Neural cell (in vitro differentiated cells): Measurements from ENCODE around the gene GIMD1. TPM values are rescaled to one million over a fixed set of nuclear protein-coding genes. Genes with fewer than 3 reads are reported as not detected.

ENCODE experiments used
- H2AFZ ChIP-seq: fragments of 200-600, 300-800 bp; sonication (generic), shearing (Covaris generic); 2 replicates; pipeline ENCODE4 v1.6.0; 2014; ENCODE audit warnings: low read depth, mild to moderate bottlenecking, antibody characterized with exemption, low read length, moderate library complexity
- H3F3A ChIP-seq: fragments of 200-600 bp; shearing (Covaris generic); 2 replicates; pipeline ENCODE4 v1.6.1; 2016; ENCODE audit warnings: mild to moderate bottlenecking, moderate library complexity, mixed read lengths, antibody characterized with exemption, low read length; ENCODE audit not compliant: insufficient read depth, poor library complexity, severe bottlenecking
- H3K27ac ChIP-seq: fragments of 200-600, 300-800 bp; sonication (generic), shearing (Covaris generic); 2 replicates; pipeline ENCODE4 v1.5.1; 2014; ENCODE audit warnings: mild to moderate bottlenecking, low read length, moderate library complexity
- H3K27me3 ChIP-seq: fragments of 300-800, 200-600 bp; sonication (generic), shearing (Covaris generic); 2 replicates; pipeline ENCODE4 v1.6.0; 2014; ENCODE audit warnings: mild to moderate bottlenecking, low read depth, low read length, moderate library complexity; ENCODE audit not compliant: insufficient read depth
- H3K36me3 ChIP-seq: fragments of 300-800, 200-600 bp; sonication (generic), shearing (Covaris generic); 2 replicates; pipeline ENCODE4 v1.5.1; 2014; ENCODE audit warnings: mild to moderate bottlenecking, antibody characterized with exemption, low read length, moderate library complexity; ENCODE audit not compliant: insufficient read depth
- H3K4me2 ChIP-seq: fragments of 300-800, 200-600 bp; sonication (generic), shearing (Covaris generic); 2 replicates; pipeline ENCODE4 v1.6.0; 2014; ENCODE audit warnings: mild to moderate bottlenecking, low read length
- H3K4me3 ChIP-seq: fragments of 300-800, 200-600 bp; sonication (generic), shearing (Covaris generic); 2 replicates; pipeline ENCODE4 v1.5.1; 2014; ENCODE audit warnings: mild to moderate bottlenecking, low read length, moderate library complexity
- H3K79me2 ChIP-seq: fragments of 200-600 bp; shearing (Covaris generic); replicated peaks from 2 replicates; pipeline ENCODE4 v1.6.0; 2014; ENCODE audit warnings: mild to moderate bottlenecking, low read length, moderate library complexity; ENCODE audit not compliant: insufficient read depth
- H3K9ac ChIP-seq: fragments of 300-800, 200-600 bp; sonication (generic), shearing (Covaris generic); 2 replicates; pipeline ENCODE4 v1.6.1; 2016; ENCODE audit warnings: mild to moderate bottlenecking, low read length, mixed read lengths
- H3K9me2 ChIP-seq: fragments of 200-600 bp; shearing (Covaris generic); 2 replicates; pipeline ENCODE4 v1.6.1; 2016; ENCODE audit warnings: mild to moderate bottlenecking, low read length, mixed read lengths; ENCODE audit not compliant: insufficient read depth
- H3K9me3 ChIP-seq: fragments of 200-600, 300-800 bp; sonication (generic), shearing (Covaris generic); 2 replicates; pipeline ENCODE4 v1.6.1; 2016; ENCODE audit warnings: mild to moderate bottlenecking, mixed run types, low read length, moderate library complexity, mixed read lengths
- H4K20me1 ChIP-seq: fragments of 200-600 bp; shearing (Covaris generic); 2 replicates; pipeline ENCODE4 v1.6.1; 2016; ENCODE audit warnings: mild to moderate bottlenecking, mixed run types; ENCODE audit not compliant: insufficient read depth
- EP300 ChIP-seq: fragments of 450-650 bp; conservative IDR thresholded peaks from 2 replicates; pipeline ENCODE4 v1.6.1; 2014; ENCODE audit warnings: antibody characterized with exemption, mild to moderate bottlenecking, moderate library complexity; ENCODE audit not compliant: poor library complexity, severe bottlenecking
- EZH2 ChIP-seq: fragments of 200-600, 300-800 bp; shearing (Covaris generic), sonication (generic); IDR thresholded peaks from 2 replicates; pipeline ENCODE4 v1.6.1; 2014; ENCODE audit warnings: antibody characterized with exemption, low read length, borderline replicate concordance, mild to moderate bottlenecking; ENCODE audit not compliant: insufficient read depth, poor library complexity, severe bottlenecking
- MXI1 ChIP-seq: fragments of 450-650 bp; conservative IDR thresholded peaks from 2 replicates; pipeline ENCODE4 v1.6.1; 2014; ENCODE audit warnings: antibody characterized with exemption, mild to moderate bottlenecking; ENCODE audit not compliant: poor library complexity, severe bottlenecking
- POLR2AphosphoS5 ChIP-seq: IDR thresholded peaks from 2 replicates; pipeline ENCODE4 v1.6.1; 2012
- RAD21 ChIP-seq: fragments of 450-650 bp; conservative IDR thresholded peaks from 2 replicates; pipeline ENCODE4 v1.6.1; 2014; ENCODE audit warnings: antibody characterized with exemption, mild to moderate bottlenecking, moderate library complexity
- REST ChIP-seq: IDR thresholded peaks from 2 replicates; pipeline ENCODE4 v1.6.1; 2012; ENCODE audit warnings: borderline replicate concordance
- SMC3 ChIP-seq: fragments of 450-650 bp; conservative IDR thresholded peaks from 2 replicates; pipeline ENCODE4 v1.6.1; 2014; ENCODE audit warnings: antibody characterized with exemption, mild to moderate bottlenecking, moderate library complexity; ENCODE audit not compliant: poor library complexity
- TAF1 ChIP-seq: IDR thresholded peaks from 2 replicates; pipeline ENCODE4 v1.6.1; 2012; ENCODE audit warnings: low read depth
- polyA plus RNA-seq: library from polyadenylated mRNA; depleted of rRNA; stranded (reverse); fragments of >200 nt; gene quantifications from 2 replicates; pipeline ENCODE4 v1.2.3, GENCODE V29; 2014
- TF ChIP-seq, protein P1 (sequence below): fragments of 450-650 bp; IDR thresholded peaks from 2 replicates; pipeline ENCODE4 v1.5.1; 2014; ENCODE audit warnings: antibody characterized with exemption, mild to moderate bottlenecking, moderate library complexity; ENCODE audit not compliant: poor library complexity, severe bottlenecking

The GIMD1 gene
- polyA plus RNA-seq, 1 donor from 2014 or later: not detected

DNA sequence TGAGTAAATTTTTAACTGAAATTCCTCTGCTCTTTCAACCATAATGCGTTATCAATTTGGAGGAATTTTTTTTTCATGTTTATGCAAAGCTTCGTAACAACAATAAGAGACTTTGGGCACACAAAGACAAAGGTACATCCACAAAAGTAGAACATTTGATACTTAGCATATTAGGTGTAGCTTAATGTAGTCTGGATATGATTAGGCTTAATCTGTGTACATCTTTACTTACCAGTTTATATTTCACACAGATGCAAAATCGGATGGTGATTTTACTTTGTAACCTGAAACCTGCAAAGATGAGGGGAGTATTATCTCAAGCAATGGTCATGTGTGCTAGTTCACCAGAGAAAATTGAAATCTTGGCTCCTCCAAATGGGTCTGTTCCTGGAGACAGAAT, 32.0 kb downstream of the GIMD1 start:
- H3K9me3 ChIP-seq: no peaks in the 10 kb centered on the region
- H3K4me2 ChIP-seq: no peak overlapping the region
- H3K27ac ChIP-seq: no peak overlapping the region
- H3K27me3 ChIP-seq: no peaks in the 10 kb centered on the region
- H3K36me3 ChIP-seq: peaks cover 12% of the 10 kb centered on the region
- H2AFZ ChIP-seq: no peak overlapping the region
- H3K9ac ChIP-seq: no peak overlapping the region
- H4K20me1 ChIP-seq: no peaks in the 10 kb centered on the region
- no peaks in the 10 kb centered on the region for H3F3A ChIP-seq
- no peak overlapping the region for H3K4me3 ChIP-seq
- H3K79me2 ChIP-seq: no peaks in the 10 kb centered on the region
- TF ChIP-seq EZH2 (no peak), RAD21 (no peak), MXI1 (no peak), SMC3 (no peak), EP300 (no peak), TAF1 (no peak), REST (no peak), POLR2AphosphoS5 (no peak)
- TF ChIP-seq, protein P1, sequence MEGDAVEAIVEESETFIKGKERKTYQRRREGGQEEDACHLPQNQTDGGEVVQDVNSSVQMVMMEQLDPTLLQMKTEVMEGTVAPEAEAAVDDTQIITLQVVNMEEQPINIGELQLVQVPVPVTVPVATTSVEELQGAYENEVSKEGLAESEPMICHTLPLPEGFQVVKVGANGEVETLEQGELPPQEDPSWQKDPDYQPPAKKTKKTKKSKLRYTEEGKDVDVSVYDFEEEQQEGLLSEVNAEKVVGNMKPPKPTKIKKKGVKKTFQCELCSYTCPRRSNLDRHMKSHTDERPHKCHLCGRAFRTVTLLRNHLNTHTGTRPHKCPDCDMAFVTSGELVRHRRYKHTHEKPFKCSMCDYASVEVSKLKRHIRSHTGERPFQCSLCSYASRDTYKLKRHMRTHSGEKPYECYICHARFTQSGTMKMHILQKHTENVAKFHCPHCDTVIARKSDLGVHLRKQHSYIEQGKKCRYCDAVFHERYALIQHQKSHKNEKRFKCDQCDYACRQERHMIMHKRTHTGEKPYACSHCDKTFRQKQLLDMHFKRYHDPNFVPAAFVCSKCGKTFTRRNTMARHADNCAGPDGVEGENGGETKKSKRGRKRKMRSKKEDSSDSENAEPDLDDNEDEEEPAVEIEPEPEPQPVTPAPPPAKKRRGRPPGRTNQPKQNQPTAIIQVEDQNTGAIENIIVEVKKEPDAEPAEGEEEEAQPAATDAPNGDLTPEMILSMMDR: no peak
- H3K9me2 ChIP-seq: no peaks in the 10 kb centered on the region

DNA sequence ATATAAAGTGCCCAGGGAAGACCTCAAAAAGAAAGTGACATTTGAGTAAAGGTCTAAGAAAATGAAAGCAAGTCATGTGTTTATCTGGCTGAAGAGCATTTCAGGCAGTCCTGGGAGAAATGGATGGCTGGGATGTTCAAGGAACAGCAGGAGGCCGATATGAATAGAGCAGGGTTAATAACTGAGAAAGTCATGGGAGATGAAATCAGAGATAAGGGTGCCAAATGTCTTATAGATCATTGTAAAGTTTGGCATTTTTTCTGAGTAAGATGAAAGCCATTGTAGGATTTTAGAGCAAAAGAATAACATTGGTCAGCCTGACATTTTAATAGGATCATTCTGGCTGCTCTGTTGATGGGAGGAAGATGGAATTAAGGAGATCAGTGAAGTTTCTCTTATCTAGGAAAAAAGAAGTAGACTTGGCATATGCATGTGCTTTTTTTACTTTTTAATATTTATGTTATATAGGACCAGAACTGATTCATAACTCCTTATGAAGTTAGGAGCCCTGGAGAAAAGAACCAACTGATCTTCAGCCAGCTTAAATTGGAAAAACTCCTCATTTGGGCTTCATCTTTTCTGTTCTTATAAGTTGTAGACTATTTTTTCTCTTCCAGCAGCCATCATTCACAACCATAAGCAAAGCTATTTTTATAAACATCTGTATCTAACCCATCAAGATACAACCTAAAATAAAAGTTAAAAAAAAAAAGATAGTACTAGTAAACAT, 33.7 kb downstream of the GIMD1 start:
- Histone ChIP-seq H3K27me3 (no peaks in the 10 kb centered on the region), H3K4me3 (no peak overlapping the region), H2AFZ (no peak overlapping the region), H3K79me2 (no peaks in the 10 kb centered on the region), H3K27ac (no peak overlapping the region), H3F3A (no peaks in the 10 kb centered on the region), H4K20me1 (no peaks in the 10 kb centered on the region), H3K4me2 (no peak overlapping the region), H3K9me3 (no peaks in the 10 kb centered on the region), H3K9me2 (no peaks in the 10 kb centered on the region), H3K36me3 (peaks cover 12% of the 10 kb centered on the region), H3K9ac (no peak overlapping the region)
- TF ChIP-seq TAF1 (no peak), POLR2AphosphoS5 (no peak), RAD21 (no peak), REST (no peak), SMC3 (no peak), MXI1 (no peak), EZH2 (no peak), EP300 (no peak)
- TF ChIP-seq, protein P1: no peak
